ENCODE data around the gene CALML4. TPM values are rescaled to one million over a fixed set of nuclear protein-coding genes. Genes with fewer than 3 reads are reported as not detected.
"Not testable (repeated sequence)": the region's sequence is repeated elsewhere in the genome, so short reads cannot be mapped to it uniquely, and the experiment has no call there.

Gene CALML4
- total RNA-seq, 1 donor from 2014 or later, result 2.9 TPM

- no peak for ATAC-seq
These were observed 15.1 kb downstream of the CALML4 start for GRCh38 chr15:68190048-68190447.

GRCh38 chr15:68188647-68189046, 16.5 kb downstream of the CALML4 start:
- ATAC-seq, result no peak

- peak; percentile 56 for ATAC-seq
These were observed 17.6 kb downstream of the CALML4 start for GRCh38 chr15:68187559-68187958.

GRCh38 chr15:68186671-68187397, 18.3 kb downstream of the CALML4 start:
- peak; percentile 71 for ATAC-seq

GRCh38 chr15:68184616-68185480, 20.3 kb downstream of the CALML4 start:
- ATAC-seq, result no peak

GRCh38 chr15:68183616-68184315, 21.4 kb downstream of the CALML4 start:
- no peak for ATAC-seq

DNA sequence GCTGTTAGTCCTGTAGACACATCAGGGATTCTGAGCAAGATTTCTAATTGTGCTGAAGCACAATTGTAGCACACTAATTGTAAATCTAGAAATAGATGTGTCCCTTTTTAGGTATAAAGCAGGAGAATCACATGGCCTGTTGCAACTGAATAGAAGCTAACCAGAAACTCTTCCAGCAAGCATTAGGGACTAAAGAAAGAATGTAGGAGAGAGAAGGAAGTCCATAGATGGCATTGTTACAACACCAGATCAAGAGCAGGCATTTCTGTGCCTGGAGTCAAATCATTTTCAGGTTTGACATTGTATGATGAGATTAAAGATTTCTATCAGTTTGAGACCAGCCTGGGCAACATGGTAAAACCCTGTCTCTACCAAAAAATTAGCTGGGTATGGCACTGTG, 27.4 kb downstream of the CALML4 start:
- no peak for ATAC-seq

GRCh38 chr15:68176601-68177000, 28.5 kb downstream of the CALML4 start:
- no peak for ATAC-seq

GRCh38 chr15:68175526-68175925, 29.6 kb downstream of the CALML4 start:
- ATAC-seq, result no peak

DNA sequence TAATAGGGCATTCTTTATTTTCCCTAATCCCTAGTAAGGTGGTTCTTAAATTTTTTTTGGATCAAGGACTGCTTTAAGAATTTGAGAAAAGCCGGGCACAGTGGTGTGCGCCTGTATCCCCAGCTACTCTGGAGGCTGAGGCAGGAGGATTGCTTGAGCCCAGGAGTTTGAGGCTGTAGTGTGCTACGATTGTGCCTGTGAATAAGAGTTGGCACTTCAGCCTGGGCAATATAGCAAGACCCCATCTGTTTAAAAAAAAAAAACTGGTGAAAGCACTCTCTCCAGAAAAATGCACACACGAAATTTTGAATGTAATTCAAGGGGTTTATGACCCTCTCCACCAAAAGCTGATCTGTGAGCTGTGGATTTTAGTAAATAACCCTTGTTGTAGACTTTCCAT, 32.0 kb downstream of the CALML4 start:
- no peak for ATAC-seq

DNA sequence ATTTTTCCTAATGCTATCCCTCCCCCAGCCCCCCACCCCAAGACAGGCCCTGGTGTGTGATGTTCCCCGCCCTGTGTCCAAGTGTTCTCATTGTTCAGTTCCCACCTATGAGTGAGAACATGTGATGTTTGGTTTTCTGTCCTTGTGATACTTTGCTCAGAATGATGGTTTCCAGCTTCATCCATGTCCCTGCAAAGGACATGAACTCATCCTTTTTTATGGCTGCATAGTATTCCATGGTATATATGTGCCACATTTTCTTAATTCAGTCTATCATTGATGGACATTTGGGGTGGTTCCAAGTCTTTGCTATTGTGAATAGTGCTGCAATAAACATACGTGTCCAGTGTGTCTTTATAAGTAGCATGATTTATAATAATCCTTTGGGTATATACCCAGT, 33.1 kb downstream of the CALML4 start:
- not testable (repeated sequence) for ATAC-seq

- no peak for ATAC-seq
These were observed 38.3 kb downstream of the CALML4 start for GRCh38 chr15:68166847-68167246.

- no peak for ATAC-seq
These were observed 41.9 kb downstream of the CALML4 start for GRCh38 chr15:68163191-68163590.

DNA sequence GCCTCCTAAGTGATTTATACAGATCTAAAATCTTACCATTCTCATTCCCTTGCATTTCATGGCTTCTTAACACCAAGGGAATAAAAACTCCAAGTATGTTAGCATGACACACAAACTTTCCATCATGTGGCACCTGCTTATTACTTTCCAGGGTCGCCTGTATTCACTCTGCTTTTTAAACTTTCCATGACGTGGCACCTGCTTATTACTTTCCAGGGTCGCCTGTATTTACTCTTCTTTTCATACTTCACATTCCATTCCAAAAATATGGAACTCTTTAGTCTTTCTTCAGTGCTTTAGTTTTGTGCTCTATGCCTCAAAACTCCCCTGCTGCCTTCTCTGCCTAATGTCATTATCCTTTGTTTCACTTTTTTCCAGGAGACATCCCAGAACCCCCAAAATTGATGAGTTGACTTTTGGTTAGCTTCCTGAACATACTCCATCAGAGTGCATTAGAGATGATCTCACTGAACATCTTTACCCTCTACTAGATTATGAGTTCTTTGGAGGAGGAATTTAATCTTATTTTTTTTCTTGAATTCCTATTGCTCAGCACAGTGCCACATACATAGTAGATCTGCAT, 47.0 kb downstream of the CALML4 start:
- no peak for ATAC-seq

- no peak for ATAC-seq
These were observed 48.1 kb downstream of the CALML4 start for GRCh38 chr15:68157074-68157473.

GRCh38 chr15:68154923-68155559, 50.1 kb downstream of the CALML4 start:
- ATAC-seq, result peak; percentile 53

- ATAC-seq, result no peak
These were observed 52.8 kb downstream of the CALML4 start for GRCh38 chr15:68152342-68152741.

- peak; percentile 32 for ATAC-seq
These were observed 53.9 kb downstream of the CALML4 start for GRCh38 chr15:68151277-68151676.

GRCh38 chr15:68150187-68150586, 54.9 kb downstream of the CALML4 start:
- no peak for ATAC-seq

GRCh38 chr15:68149059-68149458, 56.1 kb downstream of the CALML4 start:
- no peak for ATAC-seq

GRCh38 chr15:68148039-68148438, 57.1 kb downstream of the CALML4 start:
- peak; percentile 25 for ATAC-seq

- ATAC-seq, result no peak
These were observed 59.4 kb downstream of the CALML4 start for GRCh38 chr15:68145706-68146105.

All from esophagus mucosa (tissue), 1 donor.